B cell (primary cell): Measurements from ENCODE around the gene EXD2. TPM values are rescaled to one million over a fixed set of nuclear protein-coding genes. Genes with fewer than 3 reads are reported as not detected.

Experiments used
- ATAC-seq: fragments of 200-7000 bp; cut with Tn5 transposase; one replicate; pipeline ENCODE4 v1.10.0; 2021; ENCODE audit warnings: low read depth, mild to moderate bottlenecking, moderate number of reproducible peaks, moderate library complexity
- CTCF ChIA-PET: fragments of 350-600 bp; sonication (Branson Sonifier 250); formaldehyde crosslinking; loops from one replicate; lab custom pipeline; 2021; ENCODE audit warnings: antibody characterized with exemption, inconsistent platforms; lab: Charles Lee
- POLR2A ChIA-PET: fragments of 350-600 bp; sonication (Branson Sonifier 250); formaldehyde crosslinking; loops from one replicate; lab custom pipeline; 2021; ENCODE audit warnings: antibody characterized with exemption; lab: Charles Lee
- DNase-seq: peaks from one replicate; pipeline ENCODE4 v3.0.0; 2013
- H2AFZ ChIP-seq: 2 replicates; pipeline ENCODE4 v1.6.1; 2012; ENCODE audit warnings: mild to moderate bottlenecking, low read depth, low read length; ENCODE audit not compliant: insufficient read depth, poor library complexity, severe bottlenecking
- H3K27ac ChIP-seq, 2 donors: 1 replicate in 1 of 2; 2 replicates in 1 of 2; pipeline ENCODE4 v1.5.1; 2012 to 2013; ENCODE audit warnings: low read length in 2 of 2, mild to moderate bottlenecking in 2 of 2, moderate library complexity in 1 of 2
- H3K27me3 ChIP-seq, 4 experiments: fragments of 200-600 bp in 1 of 4; sonication (generic) in 1 of 4; replicated peaks in 1 of 4; 1 replicate in 2 of 4; 2 replicates in 2 of 4; pipeline versions ENCODE4 v1.6.1 to v1.7.0; 2013 to 2016; ENCODE audit warnings: low read length in 3 of 4, mild to moderate bottlenecking in 2 of 4, mixed read lengths in 1 of 4, moderate library complexity in 1 of 4; ENCODE audit not compliant: insufficient read depth in 4 of 4, control insufficient read depth in 3 of 4; ENCODE audit errors: control extremely low read depth in 1 of 4
- H3K36me3 ChIP-seq, 2 experiments: replicated peaks in 1 of 2; 1 replicate in 1 of 2; 2 replicates in 1 of 2; pipeline versions ENCODE4 v1.6.1 to v1.7.1; 2013; ENCODE audit warnings: low read length in 1 of 2; ENCODE audit not compliant: insufficient read depth in 2 of 2, control insufficient read depth in 1 of 2; ENCODE audit errors: control extremely low read depth in 1 of 2, extremely low read depth in 1 of 2
- H3K4me1 ChIP-seq, 2 donors: fragments of 200-600 bp in 1 of 2; sonication (generic) in 1 of 2; 1 replicate in 1 of 2; 2 replicates in 1 of 2; pipeline versions ENCODE4 v1.5.1 to v1.6.1; 2013 to 2017; ENCODE audit warnings: low read length in 2 of 2; ENCODE audit not compliant: control insufficient read depth in 2 of 2, insufficient read depth in 2 of 2
- H3K4me2 ChIP-seq: replicated peaks from 2 replicates; pipeline ENCODE3; 2012; ENCODE audit warnings: mild to moderate bottlenecking, low read depth, low read length; ENCODE audit not compliant: poor library complexity, severe bottlenecking
- H3K4me3 ChIP-seq, 5 experiments: fragments of 200-600 bp in 1 of 5; sonication (generic) in 1 of 5; 1 replicate in 3 of 5; 2 replicates in 2 of 5; pipeline versions ENCODE4 v1.5.1 to v1.7.0; 2011 to 2016; ENCODE audit warnings: low read length in 4 of 5, mild to moderate bottlenecking in 4 of 5, low read depth in 2 of 5, control low read depth in 1 of 5, moderate library complexity in 1 of 5; ENCODE audit not compliant: insufficient read depth in 1 of 5; ENCODE audit errors: control extremely low read depth in 1 of 5, extremely low read depth in 1 of 5
- H3K79me2 ChIP-seq: fragments of 200-600 bp; sonication (generic); one replicate; pipeline ENCODE4 v1.6.0; 2016; ENCODE audit warnings: low read length; ENCODE audit not compliant: control insufficient read depth, insufficient read depth
- H3K9ac ChIP-seq: fragments of 200-600 bp; sonication (generic); 2 replicates; pipeline ENCODE4 v1.6.1; 2017; ENCODE audit warnings: mild to moderate bottlenecking, low read length, moderate library complexity
- H3K9me3 ChIP-seq, 3 donors: one replicate each; pipeline versions ENCODE4 v1.6.1 to v1.7.1; 2013; ENCODE audit warnings: low read length in 2 of 3; ENCODE audit not compliant: control insufficient read depth in 2 of 3, insufficient read depth in 1 of 3; ENCODE audit errors: control extremely low read depth in 1 of 3
- H4K20me1 ChIP-seq: 2 replicates; pipeline ENCODE4 v1.6.0; 2012; ENCODE audit warnings: mild to moderate bottlenecking, low read length; ENCODE audit not compliant: insufficient read depth, control insufficient read depth, poor library complexity, severe bottlenecking
- H3K27ac Mint-ChIP-seq: one replicate; pipeline ENCODE4 v1.8.0; 2021; ENCODE audit warnings: mixed read lengths
- H3K27me3 Mint-ChIP-seq: one replicate; pipeline ENCODE4 v1.8.0; 2021; ENCODE audit warnings: mixed read lengths
- H3K4me1 Mint-ChIP-seq: one replicate; pipeline ENCODE4 v1.8.0; 2021; ENCODE audit warnings: mixed read lengths
- H3K4me3 Mint-ChIP-seq: one replicate; pipeline ENCODE4 v1.8.0; 2021; ENCODE audit warnings: mixed read lengths
- H3K9me3 Mint-ChIP-seq: one replicate; pipeline ENCODE4 v1.8.0; 2022; ENCODE audit warnings: mixed read lengths; ENCODE audit not compliant: insufficient read depth
- CTCF ChIP-seq: fragments of 200-600 bp; IDR thresholded peaks from one replicate; pipeline ENCODE4 v1.8.0; 2022; ENCODE audit warnings: antibody characterized with exemption, mild to moderate bottlenecking
- EZH2 ChIP-seq: IDR thresholded peaks from 2 replicates; pipeline ENCODE4 v1.6.1; 2012; ENCODE audit warnings: borderline replicate concordance, low read depth, mild to moderate bottlenecking, moderate library complexity, low read length; ENCODE audit not compliant: insufficient read depth, poor library complexity, severe bottlenecking
- WGBS: methylation state at CpG from one replicate; pipeline ENCODE4 v1.1.5; 2013; ENCODE audit warnings: missing lambda C conversion rate; ENCODE audit not compliant: insufficient coverage; 5-methylcytosine and 5-hydroxymethylcytosine counted together
- intact Hi-C: fragments of 100-400 bp; cut with micrococcal nuclease; formaldehyde crosslinking; loops from one replicate; pipeline ENCODE4 v1.10.0; 2022
- polyA plus RNA-seq: library from polyadenylated mRNA; depleted of rRNA; stranded (reverse); fragments of >200 nt; gene quantifications from 2 replicates; pipeline ENCODE4 v1.2.3, GENCODE V29; 2012
- total RNA-seq, 2 donors: library from RNA; stranded (reverse); fragments of 120-200 nt in 1 of 2; gene quantifications; 1 replicate in 1 of 2; 2 replicates in 1 of 2; pipeline versions ENCODE4 v1.2.3 to v1.2.4, GENCODE V29; 2013 to 2022

EXD2 gene
- total and polyA plus RNA-seq, 2 donors (not counting 1 experiment from before 2014, with no cell fraction given) = 3.6 to 10.0 TPM

- intact Hi-C loops = no loop called here
- 66% methylated on average over 5 of the region's 8 CpGs for WGBS
- DNase-seq (no peak), ATAC-seq (no peak)
- ChIA-PET CTCF (no interaction called here), POLR2A (no interaction called here)
- Mint-ChIP-seq H3K27me3 (peaks cover 42% of the 10 kb centered on the region), H3K4me1 (peaks cover 14% of the 10 kb centered on the region), H3K27ac (no peak overlapping the region), H3K4me3 (no peak overlapping the region), H3K9me3 (no peaks in the 10 kb centered on the region)
- peaks cover 12 to 24% of the 10 kb centered on the region in 2 donors for H3K4me1 ChIP-seq
- no peak overlapping the region for H3K27ac ChIP-seq
- no peaks in the 10 kb centered on the region for H3K79me2 ChIP-seq
- H4K20me1 ChIP-seq = no peaks in the 10 kb centered on the region
- no peak overlapping the region for H3K4me3 ChIP-seq
- no peak overlapping the region for H3K9ac ChIP-seq
- H2AFZ ChIP-seq = no peak overlapping the region
- H3K36me3 ChIP-seq = no peaks in the 10 kb centered on the region
- no peak for TF ChIP-seq CTCF
- TF ChIP-seq EZH2 = no peak
- H3K27me3 ChIP-seq = peaks cover 0 to 50% (median 15%) of the 10 kb centered on the region in 4 experiments
- H3K9me3 ChIP-seq = no peaks in the 10 kb centered on the region
- H3K4me2 ChIP-seq = no peak overlapping the region
These were observed 72.5 kb downstream of the EXD2 start for GRCh38 chr14:69263771-69264170.

DNA sequence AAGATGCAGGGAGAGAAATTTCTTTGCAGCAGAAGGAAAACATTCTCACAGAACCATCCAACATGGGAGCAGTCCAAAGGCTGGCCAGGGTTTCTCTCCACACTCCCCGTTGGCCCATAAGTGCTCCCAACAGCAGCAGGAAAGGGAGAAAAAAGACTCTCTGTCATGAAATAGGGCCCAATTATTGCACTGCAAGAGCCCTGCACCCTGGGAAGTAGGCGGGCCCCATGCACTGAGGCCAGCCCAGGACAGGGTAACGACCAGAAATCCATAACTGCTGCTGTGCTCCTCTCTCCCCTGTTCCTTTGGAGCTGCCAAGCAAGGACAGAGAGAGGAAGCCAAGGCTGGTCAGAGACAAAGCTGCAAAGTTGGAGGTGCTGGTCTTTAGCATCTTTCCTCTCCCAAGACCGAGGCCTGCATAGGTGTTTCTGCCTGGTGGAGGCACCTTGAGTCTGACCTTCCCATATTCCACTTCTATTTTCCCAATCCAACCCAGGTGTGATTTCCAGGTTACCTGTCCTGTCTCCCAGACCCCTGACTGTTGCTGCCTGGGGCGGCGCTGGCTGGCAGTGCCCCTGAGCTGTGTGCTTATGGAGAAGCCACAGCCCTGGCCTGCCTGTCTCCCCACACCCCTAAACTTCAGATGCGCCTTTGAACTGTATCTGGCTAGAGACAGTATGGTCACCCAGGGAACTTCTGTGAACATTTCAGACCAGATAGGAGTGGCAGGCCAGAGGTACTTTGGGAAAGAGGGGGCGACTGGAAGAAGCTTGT, 75.5 kb downstream of the EXD2 start:
- 89% methylated on average over 7 of the region's 8 CpGs for WGBS
- ATAC-seq = no peak
- no peaks in the 10 kb centered on the region for H3K9me3 Mint-ChIP-seq
- H3K9me3 ChIP-seq = no peaks in the 10 kb centered on the region
- ChIA-PET POLR2A (no interaction called here), CTCF (no interaction called here)
- peaks cover 0 to 5% of the 10 kb centered on the region in 2 donors for H3K4me1 ChIP-seq
- peaks cover 0 to 27% (median 5%) of the 10 kb centered on the region in 4 experiments for H3K27me3 ChIP-seq
- H3K4me3 Mint-ChIP-seq = no peak overlapping the region
- peaks cover 1% of the 10 kb centered on the region for H3K4me1 Mint-ChIP-seq
- H4K20me1 ChIP-seq = no peaks in the 10 kb centered on the region
- no peak for TF ChIP-seq CTCF
- no peak overlapping the region for H3K4me2 ChIP-seq
- no peak overlapping the region for H3K9ac ChIP-seq
- no peak for DNase-seq
- peaks cover 32% of the 10 kb centered on the region for H3K27me3 Mint-ChIP-seq
- no peak overlapping the region for H3K27ac Mint-ChIP-seq
- no peak overlapping the region for H3K4me3 ChIP-seq
- H3K36me3 ChIP-seq = no peaks in the 10 kb centered on the region
- no peak overlapping the region for H2AFZ ChIP-seq
- intact Hi-C loops = no loop called here
- no peak overlapping the region for H3K27ac ChIP-seq
- no peaks in the 10 kb centered on the region for H3K79me2 ChIP-seq
